H1 (cell line): ENCODE results near the gene TIGD1. TPM values are rescaled to one million over a fixed set of nuclear protein-coding genes. Genes with fewer than 3 reads are reported as not detected.

Source experiments
- E2F6 ChIP-seq: IDR thresholded peaks from 2 replicates; pipeline ENCODE4 v1.6.1; 2012; ENCODE audit warnings: inconsistent platforms
- FOSL1 ChIP-seq: IDR thresholded peaks from 2 replicates; pipeline ENCODE4 v1.6.1; 2011; ENCODE audit warnings: mild to moderate bottlenecking, low read depth, low read length, moderate library complexity; ENCODE audit not compliant: insufficient read depth
- polyA plus RNA-seq, 7 experiments: library from polyadenylated mRNA; depleted of rRNA in 3 of 7; stranded (reverse) in 5 of 7; unstranded in 2 of 7; fragments of >200 nt in 5 of 7; fragments of 200-250 nt in 2 of 7; gene quantifications; 1 replicate in 5 of 7; 2 replicates in 1 of 7; 4 replicates in 1 of 7; pipeline versions ENCODE4 v1.2.1 to v1.2.3, GENCODE V29; 2011 to 2013; ENCODE audit warnings: missing spikeins in 2 of 7, mixed read lengths in 2 of 7
- total RNA-seq: library from RNA; stranded (reverse); fragmentation: NEBNext Ultra II Directional; extraction: Animal tissue kit (Norgen Biotek cat#: 25700); gene quantifications from 2 replicates; pipeline ENCODE4 v1.2.1, GENCODE V29; 2021

Gene TIGD1
- total and polyA plus RNA-seq, 2 of the 8 experiments (the other 6 are each of a cell fraction or from before 2014, with no cell fraction given): 4.7 to 8.3 TPM

- TF ChIP-seq E2F6 (no peak), FOSL1 (no peak)
These were observed 887 bp upstream of the TIGD1 start (continued) for GRCh38 chr2:232551250-232551638.
